NCI-H460 (cell line): Measurements from ENCODE around the gene ALDH3A2. TPM values are rescaled to one million over a fixed set of nuclear protein-coding genes. Genes with fewer than 3 reads are reported as not detected.
"Not testable (repeated sequence)": the region's sequence is repeated elsewhere in the genome, so short reads cannot be mapped to it uniquely, and the experiment has no call there.

Experiments used
- DNase-seq: peaks from one replicate; pipeline ENCODE4 v3.0.0-alpha.2; 2016; ENCODE audit warnings: low read depth; ENCODE audit errors: extremely low read depth
- total RNA-seq: library from RNA; depleted of rRNA; stranded (reverse); fragments of >200 nt; shearing (Covaris generic); gene quantifications from 2 replicates; pipeline ENCODE4 v1.2.3, GENCODE V29; 2014

The ALDH3A2 gene
- total RNA-seq, 1 experiment from 2014 or later = 191 TPM

- DNase-seq = no peak
Observed at GRCh38 chr17:19677736-19678379, 29.3 kb downstream of the ALDH3A2 start.

GRCh38 chr17:19678581-19679453 is 30.3 kb downstream of the ALDH3A2 start:
- DNase-seq = no peak

GRCh38 chr17:19683117-19683516 is 34.6 kb downstream of the ALDH3A2 start:
- no peak for DNase-seq

- not testable (repeated sequence) for DNase-seq
Observed at GRCh38 chr17:19684909-19685580, 36.5 kb downstream of the ALDH3A2 start.

- no peak for DNase-seq
Observed at GRCh38 chr17:19686400-19687090, 38.0 kb downstream of the ALDH3A2 start.

- DNase-seq = no peak
Observed at GRCh38 chr17:19702217-19702641, 53.7 kb downstream of the ALDH3A2 start.

- no peak for DNase-seq
Observed at GRCh38 chr17:19703106-19703827, 54.7 kb downstream of the ALDH3A2 start.

GRCh38 chr17:19703828-19704613 is 55.5 kb downstream of the ALDH3A2 start:
- no peak for DNase-seq

GRCh38 chr17:19705201-19705600 is 56.6 kb downstream of the ALDH3A2 start:
- no peak for DNase-seq

GRCh38 chr17:19705771-19706770 is 57.5 kb downstream of the ALDH3A2 start:
- DNase-seq = no peak

- DNase-seq = no peak
Observed at GRCh38 chr17:19706791-19707727, 58.5 kb downstream of the ALDH3A2 start.

GRCh38 chr17:19707728-19708221 is 59.2 kb downstream of the ALDH3A2 start:
- DNase-seq = no peak

- DNase-seq = no peak
Observed at GRCh38 chr17:19708431-19709175, 60.1 kb downstream of the ALDH3A2 start.

- no peak for DNase-seq
Observed at GRCh38 chr17:19709841-19710240, 61.3 kb downstream of the ALDH3A2 start.

GRCh38 chr17:19712436-19713004 is 64.0 kb downstream of the ALDH3A2 start:
- no peak for DNase-seq

GRCh38 chr17:19713462-19713861 is 64.9 kb downstream of the ALDH3A2 start:
- DNase-seq = no peak
